Measurements from ENCODE around the gene RABAC1.

Gene RABAC1, protein sequence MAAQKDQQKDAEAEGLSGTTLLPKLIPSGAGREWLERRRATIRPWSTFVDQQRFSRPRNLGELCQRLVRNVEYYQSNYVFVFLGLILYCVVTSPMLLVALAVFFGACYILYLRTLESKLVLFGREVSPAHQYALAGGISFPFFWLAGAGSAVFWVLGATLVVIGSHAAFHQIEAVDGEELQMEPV

DNA sequence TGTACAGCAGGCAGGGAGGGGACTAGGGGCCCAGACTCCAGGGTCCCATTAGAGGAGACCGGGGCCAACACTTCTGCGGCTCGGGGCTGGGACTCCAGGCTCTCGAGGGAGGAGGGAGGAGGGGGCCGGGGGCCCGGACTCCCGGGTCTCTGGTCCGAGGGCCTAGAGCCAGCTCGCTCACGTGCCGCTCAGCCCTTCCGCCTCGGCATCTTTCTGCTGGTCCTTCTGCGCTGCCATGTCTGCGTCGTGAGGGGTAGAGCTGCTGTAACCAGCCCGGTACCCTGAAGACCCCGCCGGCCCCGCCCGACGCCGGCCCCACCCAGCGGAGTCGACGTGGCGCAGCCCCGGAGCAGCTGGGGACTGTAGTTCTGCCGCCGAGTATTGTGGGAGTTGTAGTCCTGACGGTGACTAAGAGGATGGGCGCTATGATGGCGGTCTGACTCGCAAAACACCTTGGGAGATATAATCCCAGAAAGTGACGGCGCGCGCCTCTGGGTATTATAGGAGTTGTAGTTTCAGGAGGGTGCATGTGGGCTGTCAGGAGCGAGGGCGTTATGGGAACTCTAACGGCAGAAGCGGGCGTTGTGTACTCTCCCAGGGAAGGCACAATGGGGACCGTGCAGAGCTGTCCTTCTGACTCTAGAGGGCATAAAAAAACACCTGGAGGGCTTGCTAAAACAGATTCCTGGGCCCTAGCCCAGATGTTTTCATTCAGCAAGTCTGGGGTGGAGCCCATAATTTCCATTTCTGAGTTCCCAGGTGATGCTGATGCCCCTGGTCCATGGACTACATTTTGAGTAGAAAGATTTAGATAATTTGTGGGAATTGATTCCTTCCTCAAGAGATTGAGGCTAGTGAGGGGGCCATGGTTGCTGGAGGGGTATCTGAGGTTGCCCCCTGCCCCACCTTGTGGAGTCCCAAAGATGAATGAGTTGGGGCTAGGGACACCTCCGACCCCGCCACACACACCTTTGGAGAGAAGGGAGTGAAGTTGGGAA is at the start of gene RABAC1:
RABAC1 (minus strand) TSS at position 266 of the 998 bp plus-strand sequence; CDS start at position 237, 29 bp downstream.
- TF ChIP-seq, protein P1, sequence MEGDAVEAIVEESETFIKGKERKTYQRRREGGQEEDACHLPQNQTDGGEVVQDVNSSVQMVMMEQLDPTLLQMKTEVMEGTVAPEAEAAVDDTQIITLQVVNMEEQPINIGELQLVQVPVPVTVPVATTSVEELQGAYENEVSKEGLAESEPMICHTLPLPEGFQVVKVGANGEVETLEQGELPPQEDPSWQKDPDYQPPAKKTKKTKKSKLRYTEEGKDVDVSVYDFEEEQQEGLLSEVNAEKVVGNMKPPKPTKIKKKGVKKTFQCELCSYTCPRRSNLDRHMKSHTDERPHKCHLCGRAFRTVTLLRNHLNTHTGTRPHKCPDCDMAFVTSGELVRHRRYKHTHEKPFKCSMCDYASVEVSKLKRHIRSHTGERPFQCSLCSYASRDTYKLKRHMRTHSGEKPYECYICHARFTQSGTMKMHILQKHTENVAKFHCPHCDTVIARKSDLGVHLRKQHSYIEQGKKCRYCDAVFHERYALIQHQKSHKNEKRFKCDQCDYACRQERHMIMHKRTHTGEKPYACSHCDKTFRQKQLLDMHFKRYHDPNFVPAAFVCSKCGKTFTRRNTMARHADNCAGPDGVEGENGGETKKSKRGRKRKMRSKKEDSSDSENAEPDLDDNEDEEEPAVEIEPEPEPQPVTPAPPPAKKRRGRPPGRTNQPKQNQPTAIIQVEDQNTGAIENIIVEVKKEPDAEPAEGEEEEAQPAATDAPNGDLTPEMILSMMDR (conservative IDR thresholded peaks at IDR 0.05; ENCODE audit: low read depth) = no peak
- H3K27ac ChIP-seq = peak within 1 kb of the TSS; percentile 83
- ChIA-PET CTCF (interaction anchor here (0.6 to 3.1 kb wide), 4 partner anchors 69 to 182 kb away, joined by 3 to 21 read pairs (median 4); no protein-coding TSS in a partner anchor), POLR2A (ENCODE audit: low non-redundant PET) (interaction anchor here (0.5 to 0.8 kb wide), 2 partner anchors 9 to 100 kb away, joined by 3 to 4 read pairs; partner anchors contain the start of gene RPS19)
- peak; percentile 82 for DNase-seq (ENCODE audit: low spot score)

DNA sequence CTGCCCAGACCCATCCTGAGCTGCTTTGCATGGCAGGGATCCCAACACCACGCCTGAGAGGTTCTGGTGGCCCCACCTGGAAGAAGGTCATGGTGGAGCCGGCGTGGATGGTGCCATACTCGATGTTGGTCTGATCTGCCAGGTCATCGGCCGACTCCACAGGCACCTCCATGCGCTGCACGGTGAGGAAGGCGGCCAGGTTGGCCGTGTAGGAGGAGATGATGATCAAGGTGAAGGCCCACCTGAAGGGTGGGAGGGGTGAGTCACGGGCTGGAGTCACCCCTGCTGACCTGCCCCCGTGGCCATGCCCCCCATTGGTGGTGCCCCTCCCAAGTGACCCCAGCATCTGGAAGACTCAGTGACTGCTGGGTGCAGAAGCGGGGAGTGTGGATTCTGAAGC is 47.4 kb upstream of the RABAC1 start:
- no peak for DNase-seq (ENCODE audit: low spot score)
- CTCF ChIA-PET = no interaction called here
- no peak overlapping the region for H3K27ac ChIP-seq
- TF ChIP-seq, protein P1 (conservative IDR thresholded peaks at IDR 0.05; ENCODE audit: low read depth) = no peak
- POLR2A ChIA-PET (ENCODE audit: low non-redundant PET) = no interaction called here

DNA sequence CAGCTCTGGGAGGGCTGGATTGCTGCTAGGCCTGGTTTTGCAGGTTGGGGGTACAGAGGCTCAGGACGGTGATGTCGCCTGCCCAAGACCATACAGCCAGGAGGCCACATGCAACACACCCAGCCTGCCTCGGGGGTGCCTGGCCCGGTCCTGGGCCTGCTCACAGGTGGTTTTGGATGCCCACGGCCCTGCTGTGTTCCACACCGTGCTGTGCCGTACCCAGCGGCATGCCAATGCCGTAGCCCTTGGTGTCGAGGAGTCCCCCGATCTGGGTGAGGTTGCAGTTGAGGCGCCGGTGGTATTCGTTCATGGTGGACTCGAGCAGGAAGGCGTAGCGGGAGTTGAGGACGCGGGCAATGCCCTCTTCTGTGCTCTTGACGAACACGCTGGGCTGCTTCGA is 46.4 kb upstream of the RABAC1 start:
- ChIA-PET POLR2A (ENCODE audit: low non-redundant PET) (no interaction called here), CTCF (no interaction called here)
- no peak for DNase-seq (ENCODE audit: low spot score)
- no peak overlapping the region for H3K27ac ChIP-seq
- TF ChIP-seq, protein P1 (conservative IDR thresholded peaks at IDR 0.05; ENCODE audit: low read depth) = no peak

DNA sequence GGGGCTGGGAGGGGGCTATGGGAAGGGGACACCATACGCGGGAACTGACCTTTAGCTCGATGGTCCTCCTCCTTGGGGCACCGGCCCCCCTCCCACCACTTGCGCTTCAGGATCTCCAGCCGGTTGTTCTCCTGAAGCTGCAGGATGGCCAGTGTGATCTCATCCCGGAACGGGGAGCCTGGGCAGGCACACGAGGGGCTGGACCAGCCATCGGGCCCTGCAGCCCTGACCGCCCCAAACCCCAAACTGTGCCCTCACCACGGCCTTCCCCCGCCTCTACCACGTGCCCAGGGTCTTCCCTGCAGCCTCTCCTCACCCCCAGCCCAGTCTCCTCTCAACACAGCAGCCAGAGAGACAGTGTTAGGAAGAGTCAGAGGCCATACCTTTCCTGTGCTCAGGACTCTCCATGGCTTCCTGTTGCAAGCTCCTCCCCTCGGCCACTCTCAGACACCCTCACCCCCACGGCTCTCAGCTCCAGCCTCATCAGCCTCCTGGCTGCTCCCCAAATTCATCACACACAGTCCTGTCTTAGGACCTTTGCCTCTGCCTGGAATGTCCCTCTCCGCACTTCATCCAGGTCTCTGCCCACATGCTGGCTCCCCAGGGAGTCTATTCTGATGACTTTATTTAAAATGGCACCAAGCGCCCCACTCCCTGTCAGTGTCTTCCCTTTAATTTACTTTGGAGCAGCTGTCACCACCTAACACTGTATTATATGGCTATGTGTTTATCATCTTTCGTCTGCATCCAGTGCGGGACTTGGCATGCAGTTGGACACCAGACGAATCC is 44.6 kb upstream of the RABAC1 start:
- TF ChIP-seq, protein P1 (conservative IDR thresholded peaks at IDR 0.05; ENCODE audit: low read depth) = no peak
- CTCF ChIA-PET = no interaction called here
- no peak for DNase-seq (ENCODE audit: low spot score)
- POLR2A ChIA-PET (ENCODE audit: low non-redundant PET) = no interaction called here
- no peak overlapping the region for H3K27ac ChIP-seq

DNA sequence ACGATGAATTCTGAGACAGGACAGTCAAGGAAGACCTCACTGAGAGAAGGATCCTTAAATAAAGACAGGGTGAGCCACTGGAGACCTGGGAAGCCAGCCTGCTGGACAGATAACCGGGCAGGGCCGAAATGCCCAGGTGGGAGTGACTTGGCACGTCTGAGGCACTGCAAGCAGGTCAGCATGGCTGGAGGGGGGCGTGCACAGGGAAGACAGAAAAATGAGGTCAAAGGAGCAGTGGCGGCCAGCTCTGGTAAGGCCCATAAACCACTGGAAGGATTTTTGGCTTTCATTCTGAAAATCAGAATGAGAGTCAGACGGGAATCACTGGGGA is 40.7 kb upstream of the RABAC1 start:
- TF ChIP-seq, protein P1 (conservative IDR thresholded peaks at IDR 0.05; ENCODE audit: low read depth) = no peak
- ChIA-PET CTCF (interaction anchor here (0.6 to 0.7 kb wide), 2 partner anchors 17 to 434 kb away, joined by 3 to 4 read pairs; no protein-coding TSS in a partner anchor), POLR2A (ENCODE audit: low non-redundant PET) (no interaction called here)
- no peak for DNase-seq (ENCODE audit: low spot score)
- H3K27ac ChIP-seq = no peak overlapping the region

All from RWPE1 (cell line).